ENCODE results near the gene ZNF132.

ZNF132 gene

GRCh38 chr19:58428617-58429016, 11.3 kb downstream of the ZNF132 start:
- H3K4me3 ChIP-seq (replicated peaks; ENCODE audit: low read depth, low read length) = no peak overlapping the region
- TF ChIP-seq, protein P1, sequence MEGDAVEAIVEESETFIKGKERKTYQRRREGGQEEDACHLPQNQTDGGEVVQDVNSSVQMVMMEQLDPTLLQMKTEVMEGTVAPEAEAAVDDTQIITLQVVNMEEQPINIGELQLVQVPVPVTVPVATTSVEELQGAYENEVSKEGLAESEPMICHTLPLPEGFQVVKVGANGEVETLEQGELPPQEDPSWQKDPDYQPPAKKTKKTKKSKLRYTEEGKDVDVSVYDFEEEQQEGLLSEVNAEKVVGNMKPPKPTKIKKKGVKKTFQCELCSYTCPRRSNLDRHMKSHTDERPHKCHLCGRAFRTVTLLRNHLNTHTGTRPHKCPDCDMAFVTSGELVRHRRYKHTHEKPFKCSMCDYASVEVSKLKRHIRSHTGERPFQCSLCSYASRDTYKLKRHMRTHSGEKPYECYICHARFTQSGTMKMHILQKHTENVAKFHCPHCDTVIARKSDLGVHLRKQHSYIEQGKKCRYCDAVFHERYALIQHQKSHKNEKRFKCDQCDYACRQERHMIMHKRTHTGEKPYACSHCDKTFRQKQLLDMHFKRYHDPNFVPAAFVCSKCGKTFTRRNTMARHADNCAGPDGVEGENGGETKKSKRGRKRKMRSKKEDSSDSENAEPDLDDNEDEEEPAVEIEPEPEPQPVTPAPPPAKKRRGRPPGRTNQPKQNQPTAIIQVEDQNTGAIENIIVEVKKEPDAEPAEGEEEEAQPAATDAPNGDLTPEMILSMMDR (IDR thresholded peaks at IDR 0.05; ENCODE audit: low read depth, low read length, missing control alignments) = no peak
- no peak for DNase-seq (ENCODE audit: extremely low read depth, low read depth)

DNA sequence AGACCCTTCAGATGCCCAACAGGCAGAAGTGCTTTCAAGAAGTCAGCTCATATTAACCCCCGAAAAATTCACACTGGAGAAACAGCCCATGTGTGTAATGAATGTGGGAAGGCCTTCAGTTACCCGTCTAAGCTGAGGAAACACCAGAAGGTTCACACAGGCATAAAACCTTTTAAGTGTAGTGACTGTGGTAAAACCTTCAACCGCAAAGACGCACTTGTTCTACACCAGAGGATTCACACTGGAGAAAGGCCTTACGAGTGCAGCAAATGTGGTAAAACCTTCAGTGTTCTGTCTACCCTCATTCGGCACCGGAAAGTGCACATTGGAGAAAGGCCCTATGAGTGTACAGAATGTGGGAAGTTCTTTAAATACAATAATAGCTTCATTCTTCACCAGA, 22.9 kb downstream of the ZNF132 start:
- no peak overlapping the region for H3K4me3 ChIP-seq (replicated peaks; ENCODE audit: low read depth, low read length)
- TF ChIP-seq, protein P1 (IDR thresholded peaks at IDR 0.05; ENCODE audit: low read depth, low read length, missing control alignments) = no peak
- DNase-seq (ENCODE audit: extremely low read depth, low read depth) = no peak

DNA sequence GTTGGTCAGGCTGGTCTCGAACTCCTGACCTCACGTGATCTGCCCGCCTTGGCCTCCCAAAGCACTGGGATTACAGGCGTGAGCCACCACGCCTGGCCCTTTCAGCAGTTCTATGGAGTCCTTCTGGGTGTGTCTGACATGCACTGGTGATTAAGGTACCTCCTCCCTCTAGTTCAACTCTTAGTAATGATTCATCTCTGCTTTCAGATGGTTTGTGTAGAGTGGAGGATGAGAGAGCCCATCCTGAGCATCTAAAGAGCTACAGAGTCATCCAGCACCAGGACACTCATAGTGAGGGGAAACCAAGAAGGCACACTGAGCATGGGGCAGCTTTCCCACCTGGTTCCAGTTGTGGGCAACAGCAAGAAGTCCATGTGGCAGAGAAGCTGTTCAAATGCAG, 23.3 kb downstream of the ZNF132 start:
- H3K4me3 ChIP-seq (replicated peaks; ENCODE audit: low read depth, low read length) = no peak overlapping the region
- TF ChIP-seq, protein P1 (IDR thresholded peaks at IDR 0.05; ENCODE audit: low read depth, low read length, missing control alignments) = no peak

DNA sequence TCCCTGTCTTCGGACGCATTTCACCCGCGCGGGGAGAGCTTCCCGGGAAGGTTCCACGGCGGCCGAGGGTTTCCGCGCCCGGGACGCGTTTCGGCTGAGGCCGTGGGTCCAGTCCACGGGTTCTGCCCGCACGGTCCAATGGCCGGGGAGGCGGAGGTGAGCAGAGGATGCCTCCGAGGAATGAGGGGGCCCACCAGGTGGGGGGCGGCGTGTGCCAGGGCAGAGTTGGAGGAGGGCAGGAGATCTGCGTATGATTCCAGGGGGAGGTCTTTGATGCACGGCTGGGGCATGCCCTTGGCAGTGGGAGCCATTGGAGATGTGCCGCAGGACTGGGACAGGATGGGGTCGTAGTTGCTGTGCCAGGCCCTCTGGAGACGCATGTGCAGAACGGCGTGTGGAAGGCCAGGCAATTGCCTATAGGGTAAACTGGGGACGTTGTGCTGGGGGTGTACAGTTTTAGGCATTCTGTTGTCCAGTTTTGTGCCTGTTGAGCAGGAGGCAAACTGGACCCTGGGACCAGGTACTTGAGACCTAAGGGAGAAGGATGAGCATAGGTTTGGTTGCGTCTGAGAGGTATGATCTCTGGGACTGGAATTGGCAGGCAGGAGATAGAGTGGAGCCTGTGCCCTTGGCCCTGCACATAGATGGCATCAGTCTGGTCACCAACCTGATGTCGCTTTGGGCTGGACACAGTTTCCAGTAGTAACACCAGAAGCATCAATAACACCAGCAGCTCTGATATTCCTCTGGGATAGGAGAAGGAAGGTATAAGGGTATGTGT, 30.8 kb downstream of the ZNF132 start:
- no peak for DNase-seq (ENCODE audit: extremely low read depth, low read depth)
- TF ChIP-seq, protein P1 (IDR thresholded peaks at IDR 0.05; ENCODE audit: low read depth, low read length, missing control alignments) = no peak
- H3K4me3 ChIP-seq (replicated peaks; ENCODE audit: low read depth, low read length) = peak overlapping the region; percentile 91

More for the DNA sequence above, 23.3 kb downstream of the ZNF132 start:
- no peak for DNase-seq (ENCODE audit: extremely low read depth, low read depth)

GRCh38 chr19:58408152-58409009, 31.6 kb downstream of the ZNF132 start, which contains the start of gene ZNF584:
ZNF584 (plus strand) TSS chr19:58408649; CDS start chr19:58409148, 499 bp downstream.
- DNase-seq (ENCODE audit: extremely low read depth, low read depth) = peak; percentile 79
- H3K4me3 ChIP-seq (replicated peaks; ENCODE audit: low read depth, low read length) = peak within 1 kb of the TSS; percentile 91
- TF ChIP-seq, protein P1 (IDR thresholded peaks at IDR 0.05; ENCODE audit: low read depth, low read length, missing control alignments) = no peak

- DNase-seq (ENCODE audit: extremely low read depth, low read depth) = no peak
- TF ChIP-seq, protein P1 (IDR thresholded peaks at IDR 0.05; ENCODE audit: low read depth, low read length, missing control alignments) = no peak
- peak overlapping the region; percentile 91 for H3K4me3 ChIP-seq (replicated peaks; ENCODE audit: low read depth, low read length)
Measured at GRCh38 chr19:58407658-58408151, 32.2 kb downstream of the ZNF132 start.
